Spleen (tissue), 11 donors: Measurements from ENCODE around the gene SYNGR4. TPM values are rescaled to one million over a fixed set of nuclear protein-coding genes. Genes with fewer than 3 reads are reported as not detected.

Experiments used
- DNase-seq: peaks from one replicate; pipeline ENCODE4 v3.0.0-alpha.2; 2020
- H3K27ac ChIP-seq, 8 donors: fragments of 200-600 bp; sonication (generic) in 7 of 8; 1 replicate in 4 of 8; 2 replicates in 4 of 8; pipeline versions ENCODE4 v1.5.0 to v1.8.0; 2016 to 2021; ENCODE audit warnings: inconsistent platforms in 4 of 8, mild to moderate bottlenecking in 4 of 8, moderate library complexity in 1 of 8
- H3K27me3 ChIP-seq, 7 donors: fragments of 200-600 bp; sonication (generic) in 6 of 7; replicated peaks in 1 of 7; 1 replicate in 4 of 7; 2 replicates in 3 of 7; pipeline versions ENCODE4 v1.5.0 to v1.8.0; 2016 to 2021; ENCODE audit warnings: inconsistent platforms in 3 of 7, mild to moderate bottlenecking in 1 of 7
- H3K36me3 ChIP-seq, 6 donors: fragments of 200-600 bp; sonication (generic) in 5 of 6; 1 replicate in 4 of 6; 2 replicates in 2 of 6; pipeline versions ENCODE4 v1.5.0 to v1.8.0; 2016 to 2021; ENCODE audit warnings: inconsistent platforms in 2 of 6
- H3K4me1 ChIP-seq, 6 donors: fragments of 200-600 bp; sonication (generic) in 5 of 6; 1 replicate in 3 of 6; 2 replicates in 3 of 6; pipeline versions ENCODE4 v1.5.0 to v1.8.0; 2016 to 2021; ENCODE audit warnings: inconsistent platforms in 3 of 6
- H3K4me3 ChIP-seq, 8 donors: fragments of 200-600 bp; sonication (generic) in 7 of 8; 1 replicate in 4 of 8; 2 replicates in 4 of 8; pipeline versions ENCODE4 v1.5.0 to v1.8.0; 2016 to 2021; ENCODE audit warnings: inconsistent platforms in 4 of 8, mild to moderate bottlenecking in 4 of 8, moderate library complexity in 2 of 8
- H3K9me3 ChIP-seq, 8 donors: fragments of 200-600 bp; sonication (generic) in 7 of 8; 1 replicate in 4 of 8; 2 replicates in 4 of 8; pipeline versions ENCODE4 v1.5.0 to v1.8.0; 2016 to 2021; ENCODE audit warnings: inconsistent platforms in 4 of 8
- POLR2A ChIP-seq, 3 donors: fragments of 450-650 bp; IDR thresholded peaks; one replicate each; pipeline ENCODE4 v1.5.1; 2017; ENCODE audit warnings: antibody characterized with exemption in 3 of 3, mild to moderate bottlenecking in 1 of 3
- POLR2AphosphoS5 ChIP-seq, 3 donors: sonication (generic); formaldehyde crosslinking; IDR thresholded peaks; one replicate each; pipeline ENCODE4 v1.5.1; 2017; ENCODE audit warnings: antibody characterized with exemption in 3 of 3
- WGBS, 5 donors: extraction: QIAGEN DNeasy Blood & Tissue Kit in 3 of 5; methylation state at CpG; one replicate each; pipeline versions ENCODE4 v1.1.5 to v1.1.7; 2013 to 2018; 5-methylcytosine and 5-hydroxymethylcytosine counted together
- intact Hi-C: fragments of 100-400 bp; cut with DNase I; formaldehyde crosslinking; loops from one replicate; pipeline ENCODE4 v1.15.0; 2023; ENCODE audit warnings: low total_unique reads
- polyA plus RNA-seq, 3 donors: library from polyadenylated mRNA; stranded (reverse); fragments of 200-250 nt; gene quantifications; one replicate each; pipeline ENCODE4 v1.2.1, GENCODE V29; 2013
- total RNA-seq, 7 donors: library from RNA; depleted of rRNA in 3 of 7; stranded (reverse); fragments of >200 nt in 3 of 7; fragmentation: NEBNext Ultra II Directional in 4 of 7; extraction: Animal tissue kit (Norgen Biotek cat#: 25700) in 4 of 7; gene quantifications; one replicate each; pipeline versions ENCODE4 v1.1.0 to v1.2.1, GENCODE V29; 2016 to 2021
- TF ChIP-seq, protein P1 (sequence below), 11 experiments: fragments of 200-600 bp in 7 of 11; fragments of 450-650 bp in 4 of 11; sonication (generic) in 4 of 11; IDR thresholded peaks in 8 of 11; conservative IDR thresholded peaks in 3 of 11; 1 replicate in 7 of 11; 2 replicates in 4 of 11; pipeline versions ENCODE4 v1.4.0 to v1.8.0; 2016 to 2021; ENCODE audit warnings: antibody characterized with exemption in 11 of 11, inconsistent platforms in 4 of 11, mild to moderate bottlenecking in 1 of 11
- donor health status: healthy with polysubstance abuse.
- donor health status: DM: no; HTN: no; CAD: no; lungs with moderate emphysema.
- donor health status: DM: no; HTN: no; CAD: no.
- donor health status: Bipolar disorder and iron deficiency.
- donor health status: healthy.
- donor health status: DM: no; HTN: no; CAD: no.
- donor health status: DM: yes; HTN: yes; CAD: no.

The SYNGR4 gene
- total and polyA plus RNA-seq, 10 donors = 0.09 TPM; not detected in 9

DNA sequence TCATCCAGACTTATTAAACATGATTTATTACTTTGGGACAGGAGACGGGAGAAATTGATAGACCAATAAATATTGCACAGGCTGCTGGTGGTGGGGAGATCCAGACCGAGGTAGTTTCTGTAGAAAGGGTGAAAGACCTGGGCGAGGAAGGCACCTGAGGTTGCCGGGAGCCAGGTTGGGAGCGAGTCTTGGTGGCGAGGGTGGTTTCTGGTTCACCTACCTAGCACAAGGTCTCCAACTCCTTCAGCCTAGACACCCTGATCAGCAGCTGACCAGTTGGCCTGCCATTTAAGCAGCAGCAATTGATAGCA, 31.9 kb upstream of the SYNGR4 start:
- 30 to 42% (median 36%) methylated on average over 6 of the region's 6 CpGs for WGBS, 5 donors

DNA sequence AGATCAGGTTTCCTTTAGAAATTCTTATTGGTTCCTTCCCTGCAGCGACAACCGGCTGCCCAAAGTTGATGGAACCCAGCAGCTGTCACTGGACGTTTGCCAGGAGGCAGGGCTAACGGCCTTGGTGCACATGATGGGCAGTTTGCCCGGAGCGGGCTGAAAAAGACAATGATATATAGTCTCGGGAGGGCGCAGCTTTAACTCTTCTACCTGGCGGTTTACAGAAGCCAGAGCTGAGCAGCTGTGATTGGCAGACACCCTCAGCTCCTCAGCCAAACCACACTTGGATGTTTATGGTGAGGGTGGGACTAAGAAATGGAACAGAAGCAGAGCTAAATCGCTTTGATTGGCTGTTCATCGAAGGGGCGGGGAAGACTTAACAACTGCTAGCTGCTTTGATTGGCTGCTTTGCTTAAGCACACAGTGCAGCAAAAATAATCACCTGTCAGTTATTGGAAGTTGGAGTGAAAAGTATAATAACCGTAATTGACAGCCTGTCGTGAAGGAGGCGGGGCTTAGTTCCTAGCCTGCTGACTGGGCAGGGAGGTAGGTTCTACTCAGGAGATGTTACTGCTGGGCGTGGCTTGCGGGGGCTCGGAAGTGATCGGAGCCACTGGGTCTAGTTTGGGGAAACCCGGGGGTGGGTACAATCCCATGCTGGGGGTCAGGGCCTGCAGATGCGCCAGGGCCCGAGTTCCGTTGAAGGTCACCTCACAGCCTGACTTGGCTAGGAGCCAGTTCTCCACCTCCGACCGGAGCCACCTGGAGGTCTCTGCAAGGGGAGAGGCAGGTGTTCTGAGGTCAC, 31.3 kb upstream of the SYNGR4 start:
- intact Hi-C loops = no loop called here

More for the DNA sequence above, 31.9 kb upstream of the SYNGR4 start:
- TF ChIP-seq POLR2AphosphoS5 (IDR thresholded peaks at IDR 0.05) (no peak), POLR2A (IDR thresholded peaks at IDR 0.05) (no peak)
- TF ChIP-seq, protein P1, sequence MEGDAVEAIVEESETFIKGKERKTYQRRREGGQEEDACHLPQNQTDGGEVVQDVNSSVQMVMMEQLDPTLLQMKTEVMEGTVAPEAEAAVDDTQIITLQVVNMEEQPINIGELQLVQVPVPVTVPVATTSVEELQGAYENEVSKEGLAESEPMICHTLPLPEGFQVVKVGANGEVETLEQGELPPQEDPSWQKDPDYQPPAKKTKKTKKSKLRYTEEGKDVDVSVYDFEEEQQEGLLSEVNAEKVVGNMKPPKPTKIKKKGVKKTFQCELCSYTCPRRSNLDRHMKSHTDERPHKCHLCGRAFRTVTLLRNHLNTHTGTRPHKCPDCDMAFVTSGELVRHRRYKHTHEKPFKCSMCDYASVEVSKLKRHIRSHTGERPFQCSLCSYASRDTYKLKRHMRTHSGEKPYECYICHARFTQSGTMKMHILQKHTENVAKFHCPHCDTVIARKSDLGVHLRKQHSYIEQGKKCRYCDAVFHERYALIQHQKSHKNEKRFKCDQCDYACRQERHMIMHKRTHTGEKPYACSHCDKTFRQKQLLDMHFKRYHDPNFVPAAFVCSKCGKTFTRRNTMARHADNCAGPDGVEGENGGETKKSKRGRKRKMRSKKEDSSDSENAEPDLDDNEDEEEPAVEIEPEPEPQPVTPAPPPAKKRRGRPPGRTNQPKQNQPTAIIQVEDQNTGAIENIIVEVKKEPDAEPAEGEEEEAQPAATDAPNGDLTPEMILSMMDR (IDR thresholded peaks at IDR 0.05 in 8 of 11, conservative IDR thresholded peaks at IDR 0.05 in 3 of 11) = no peak
- H3K4me3 ChIP-seq = peak overlapping the region in 7 of 8 donors; percentile 37 to 73 (median 52)
- H3K36me3 ChIP-seq = peaks cover 0 to 40% (median 3%) of the 10 kb centered on the region in 6 donors
- H3K27ac ChIP-seq = peak overlapping the region; percentile 53 to 100 (median 96)
- intact Hi-C loops = no loop called here
- DNase-seq = no peak
- peaks cover 0 to 5% (median 0%) of the 10 kb centered on the region in 8 donors for H3K9me3 ChIP-seq
- H3K4me1 ChIP-seq = peaks cover 34 to 78% (median 69%) of the 10 kb centered on the region in 6 donors
- H3K27me3 ChIP-seq = no peaks in the 10 kb centered on the region

DNA sequence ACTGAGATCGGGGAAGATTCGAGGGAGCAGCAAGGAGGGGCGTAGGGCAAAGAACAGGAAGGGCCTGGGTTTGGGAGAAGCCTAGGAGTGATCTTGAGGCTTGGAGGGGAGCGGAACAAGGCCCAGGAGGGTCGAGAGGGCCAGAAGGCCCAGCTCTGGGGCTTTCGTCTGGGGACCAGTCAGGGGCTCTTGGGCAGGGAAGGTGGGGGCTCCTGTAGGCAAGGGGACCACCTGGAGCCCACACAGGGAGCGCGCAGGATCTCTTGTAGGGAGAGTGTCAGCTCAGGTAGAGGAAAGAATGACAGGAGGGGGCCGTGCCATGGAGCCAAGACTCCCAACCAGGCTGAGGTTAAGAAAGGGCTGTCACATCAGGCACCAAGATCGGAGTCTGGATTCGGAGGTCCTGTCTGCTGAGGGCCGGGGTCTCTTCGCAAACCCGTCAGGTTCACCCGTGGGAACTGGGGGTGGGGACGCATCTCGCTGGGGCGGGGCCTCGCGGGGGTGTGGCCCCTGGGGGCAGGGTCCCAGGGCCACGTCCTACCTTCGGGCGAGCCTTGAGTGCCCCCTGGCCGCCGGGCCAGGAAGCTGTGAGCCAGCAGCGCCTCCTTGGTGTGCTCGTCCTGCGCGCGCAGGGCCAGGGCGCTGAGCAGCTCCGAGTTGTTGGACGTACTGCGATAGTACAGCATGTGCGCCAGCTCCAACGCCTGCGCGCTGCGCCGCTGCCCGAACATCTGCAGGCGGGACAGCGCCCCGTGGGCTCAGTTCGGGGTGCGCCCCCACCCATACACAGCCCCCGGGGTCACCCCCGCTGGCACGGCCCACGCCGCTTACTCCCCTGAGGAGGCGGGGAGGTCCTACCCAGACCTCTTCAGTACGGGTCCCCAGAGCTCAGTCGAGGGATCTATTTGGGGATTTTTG, 30.4 kb upstream of the SYNGR4 start:
- Histone ChIP-seq H3K27ac (peak overlapping the region; percentile 84 to 100 (median 96)), H3K27me3 (no peaks in the 10 kb centered on the region), H3K4me1 (peaks cover 30 to 63% (median 56%) of the 10 kb centered on the region in 6 donors), H3K36me3 (peaks cover 0 to 26% (median 0%) of the 10 kb centered on the region in 6 donors), H3K9me3 (peaks cover 0 to under 1% (median 0%) of the 10 kb centered on the region in 8 donors), H3K4me3 (peak overlapping the region; percentile 27 to 73 (median 50))
- 1 to 6% (median 3%) methylated on average over 28 to 54 of the region's 54 CpGs for WGBS, 5 donors
- TF ChIP-seq, protein P1 (IDR thresholded peaks at IDR 0.05 in 8 of 11, conservative IDR thresholded peaks at IDR 0.05 in 3 of 11) = peak; percentile 89 to 99 (median 96)
- TF ChIP-seq POLR2A (IDR thresholded peaks at IDR 0.05) (no peak), POLR2AphosphoS5 (IDR thresholded peaks at IDR 0.05) (peak; percentile 73 to 85 (median 81))
- intact Hi-C loops = no loop called here
- peak; percentile 100 for DNase-seq

More for the DNA sequence above, 31.3 kb upstream of the SYNGR4 start:
- no peaks in the 10 kb centered on the region for H3K27me3 ChIP-seq
- H3K27ac ChIP-seq = peak overlapping the region; percentile 84 to 100 (median 96)
- peak; percentile 98 for DNase-seq
- TF ChIP-seq POLR2AphosphoS5 (IDR thresholded peaks at IDR 0.05) = peak; percentile 85 to 90 (median 89)
- TF ChIP-seq, protein P1 (IDR thresholded peaks at IDR 0.05 in 8 of 11, conservative IDR thresholded peaks at IDR 0.05 in 3 of 11) = peak in 1 of 11 experiments; percentile 33
- peak in 2 of 3 donors; percentile 49 to 82 for TF ChIP-seq POLR2A (IDR thresholded peaks at IDR 0.05)
- peaks cover 32 to 72% (median 64%) of the 10 kb centered on the region in 6 donors for H3K4me1 ChIP-seq
- peaks cover 0 to 34% (median under 1%) of the 10 kb centered on the region in 6 donors for H3K36me3 ChIP-seq
- WGBS, 5 donors = 0 to 1% (median 1%) methylated on average over 20 to 25 of the region's 25 CpGs
- H3K4me3 ChIP-seq = peak overlapping the region; percentile 27 to 73 (median 50)
- H3K9me3 ChIP-seq = peaks cover 0 to 5% (median 0%) of the 10 kb centered on the region in 8 donors
